Transverse colon (tissue), 4 donors: ENCODE results near the gene ATPAF2.

Experiments
- CTCF ChIP-seq, 5 experiments: fragments of 200-600 bp in 3 of 5; fragments of 450-650 bp in 2 of 5; sonication (generic) in 3 of 5; IDR thresholded peaks; 1 replicate in 2 of 5; 2 replicates in 3 of 5; pipeline ENCODE4 v1.5.1; 2016 to 2017; ENCODE audit warnings: antibody characterized with exemption in 5 of 5, inconsistent platforms in 3 of 5, mild to moderate bottlenecking in 2 of 5, moderate library complexity in 1 of 5
- POLR2A ChIP-seq: fragments of 450-650 bp; IDR thresholded peaks from one replicate; pipeline ENCODE4 v1.6.1; 2016; ENCODE audit warnings: antibody characterized with exemption, mild to moderate bottlenecking, moderate library complexity
- POLR2AphosphoS5 ChIP-seq, 3 donors: sonication (generic); formaldehyde crosslinking; IDR thresholded peaks; one replicate each; pipeline ENCODE4 v1.6.1; 2016; ENCODE audit warnings: antibody characterized with exemption in 3 of 3

DNA sequence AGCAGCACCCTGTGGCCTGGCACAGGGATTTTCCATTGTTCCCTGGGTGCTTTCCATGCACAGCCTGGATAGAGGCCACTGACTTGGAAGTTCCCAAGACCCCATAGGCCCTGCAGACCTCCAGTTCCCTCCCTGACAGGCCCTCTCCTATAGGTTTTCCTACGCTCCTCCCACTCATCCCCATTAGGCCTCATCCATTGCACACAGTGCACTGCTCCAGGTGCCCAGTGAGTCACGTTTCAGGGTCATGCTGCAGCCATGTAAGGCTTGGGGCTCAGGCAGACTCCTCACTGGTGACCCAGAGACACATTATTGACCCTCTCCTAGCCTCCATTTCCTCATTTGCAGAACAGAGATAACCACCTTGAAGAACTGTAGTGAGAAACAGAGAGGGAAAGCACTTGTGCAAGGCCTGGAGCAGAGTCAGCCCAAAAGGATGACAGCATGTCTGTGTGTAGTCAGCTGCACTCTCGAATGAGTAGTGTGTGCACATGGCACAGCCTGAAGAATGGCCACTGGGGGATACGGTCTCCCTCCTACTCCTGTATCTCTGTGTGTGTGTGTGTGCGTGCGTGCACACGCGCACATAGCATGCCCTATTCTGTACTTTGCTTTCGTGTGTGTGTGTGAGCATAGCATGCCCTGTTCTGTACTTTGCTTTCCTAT is 39.5 kb downstream of the ATPAF2 start:
- TF ChIP-seq CTCF (IDR thresholded peaks at IDR 0.05) (no peak), POLR2A (no peak), POLR2AphosphoS5 (IDR thresholded peaks at IDR 0.05) (no peak)
